ENCODE data around the gene TNFRSF12A. TPM values are rescaled to one million over a fixed set of nuclear protein-coding genes. Genes with fewer than 3 reads are reported as not detected.

Gene TNFRSF12A
- total and polyA plus RNA-seq, 2 of the 4 experiments (the other 2 are of a cell fraction) = 103 to 304 TPM

- Histone ChIP-seq H2BK20ac (ENCODE audit: low read depth, low read length) (no peak overlapping the region), H2AK5ac (ENCODE audit: low read depth, low read length) (no peak overlapping the region), H3K4me3 (ENCODE audit: insufficient read depth, low read depth, low read length) (0 out of 2 replicates have a peak overlapping the region, but pooled peaks have one; percentile 19), H3K79me1 (ENCODE audit: low read depth in 1 of 2, low read length in 2 of 2) (no peaks in the 10 kb centered on the region), H4K91ac (ENCODE audit: insufficient read depth, low read depth, low read length) (no peak overlapping the region), H4K5ac (ENCODE audit: low read depth, low read length) (no peak overlapping the region), H3K27ac (ENCODE audit: insufficient read depth, low read length) (no peak overlapping the region), H4K8ac (ENCODE audit: low read depth in 2 of 2, low read length in 2 of 2) (no peak overlapping the region), H3K4me1 (ENCODE audit: control insufficient read depth, insufficient read depth, low read length) (no peaks in the 10 kb centered on the region), H3K14ac (replicated peaks; ENCODE audit: low read depth, low read length) (no peak overlapping the region), H3K56ac (ENCODE audit: extremely low read depth, insufficient read depth, low read length) (no peak overlapping the region), H3K18ac (ENCODE audit: low read depth, low read length) (no peak overlapping the region), H3K9me3 (ENCODE audit: control insufficient read depth, insufficient read depth, low read length) (no peaks in the 10 kb centered on the region), H3K36me3 (ENCODE audit: control insufficient read depth, insufficient read depth, low read length) (no peaks in the 10 kb centered on the region), H3K4ac (ENCODE audit: low read depth, low read length) (no peak overlapping the region), H3K23ac (ENCODE audit: low read depth, low read length) (no peak overlapping the region), H2BK120ac (ENCODE audit: low read depth, low read length) (no peak overlapping the region), H2AFZ (replicated peaks; ENCODE audit: low read length, poor library complexity) (peak overlapping the region; percentile 72), H2BK15ac (ENCODE audit: low read depth, low read length) (no peak overlapping the region), H3K27me3 (ENCODE audit: control insufficient read depth, insufficient read depth, low read length) (peaks cover 39% of the 10 kb centered on the region), H2AK9ac (replicated peaks; ENCODE audit: low read depth, low read length, poor library complexity) (no peak overlapping the region), H3K9ac (ENCODE audit: low read depth, low read length) (no peak overlapping the region), H3K9me1 (ENCODE audit: insufficient read depth, low read length) (no peaks in the 10 kb centered on the region), H3K4me2 (ENCODE audit: low read depth, low read length) (no peak overlapping the region), H2BK5ac (ENCODE audit: low read depth, low read length, poor library complexity, severe bottlenecking) (no peak overlapping the region), H4K20me1 (ENCODE audit: insufficient read depth, low read length) (no peaks in the 10 kb centered on the region)
- DNase-seq (peak; percentile 98), ATAC-seq (ENCODE audit: low read depth) (peak; percentile 99)
- no TSS peak for BruUV-seq (replicated peaks)
- intact Hi-C loops (cut with micrococcal nuclease) (no loop called here), in situ Hi-C loops (cut with MboI; ENCODE audit: low sequenced_read_pairs) (no loop called here), dilution Hi-C loops (cut with HindIII; ENCODE audit: low sequenced_read_pairs, unreplicated experiment) (no loop called here)
- ChIA-PET CTCF (interaction anchor here (0.5 to 1.3 kb wide), 9 partner anchors 9 to 93 kb away, joined by 3 to 12 read pairs (median 3); no protein-coding TSS in a partner anchor), POLR2A (ENCODE audit: unreplicated experiment) (no interaction called here)
- 2% methylated on average over 26 of the region's 58 CpGs; no CpG with 5 or more reads in 1 of the 2 experiments for WGBS, 2 experiments (ENCODE audit: extremely low coverage in 2 of 2, insufficient read length in 1 of 2)
- TF ChIP-seq POLR2A (IDR thresholded peaks at IDR 0.05; ENCODE audit: low read depth, low read length) = no peak
- TF ChIP-seq CHD1 (IDR thresholded peaks at IDR 0.05; ENCODE audit: low read depth, low read length) = no peak
- TF ChIP-seq CEBPB (IDR thresholded peaks at IDR 0.05; ENCODE audit: low read depth, low read length) = no peak
- no peak for TF ChIP-seq BHLHE40 (IDR thresholded peaks at IDR 0.05; ENCODE audit: low read depth, low read length)
- peak; percentile 58; the same call in 1 of the 2 replicates for TF ChIP-seq MAZ (IDR thresholded peaks at IDR 0.05; ENCODE audit: borderline replicate concordance, low read depth, low read length)
- TF ChIP-seq NFE2L2 (IDR thresholded peaks at IDR 0.05; ENCODE audit: low read depth, low read length) = no peak
- TF ChIP-seq MAFK (IDR thresholded peaks at IDR 0.05; ENCODE audit: low read depth, low read length) = no peak
- no peak for TF ChIP-seq RFX5 (IDR thresholded peaks at IDR 0.05; ENCODE audit: low read depth, low read length)
- TF ChIP-seq RAD21 (IDR thresholded peaks at IDR 0.05; ENCODE audit: low read length) = peak; percentile 56
- TF ChIP-seq ELK1 (IDR thresholded peaks at IDR 0.05; ENCODE audit: borderline replicate concordance, low read depth, low read length) = no peak
- TF ChIP-seq SMC3 (IDR thresholded peaks at IDR 0.05; ENCODE audit: low read depth, low read length) = no peak
- peak; percentile 37 for TF ChIP-seq RCOR1 (IDR thresholded peaks at IDR 0.05; ENCODE audit: insufficient replicate concordance, low read length)
- peak; percentile 51 for TF ChIP-seq USF2 (IDR thresholded peaks at IDR 0.05; ENCODE audit: low read depth, low read length)
- peak; percentile 75; the same call in 1 of the 2 replicates for TF ChIP-seq FOS (IDR thresholded peaks at IDR 0.05; ENCODE audit: low read depth, low read length)
- peak; percentile 54 for TF ChIP-seq CTCF (conservative IDR thresholded peaks at IDR 0.05; ENCODE audit: low read depth, low read length)
These were observed 16.4 kb upstream of the TNFRSF12A start for GRCh38 chr16:3003582-3004270.

Measured in IMR-90 (cell line).